Gastrocnemius medialis (tissue), 4 donors: Measurements from ENCODE around the gene HMCES.

Experiments used
- POLR2A ChIP-seq, 2 donors: fragments of 450-650 bp; IDR thresholded peaks; one replicate each; pipeline ENCODE4 v1.6.1; 2017; ENCODE audit warnings: antibody characterized with exemption in 2 of 2, mild to moderate bottlenecking in 2 of 2, moderate library complexity in 2 of 2
- TF ChIP-seq, protein P1 (sequence below), 5 experiments: fragments of 450-650 bp in 3 of 5; fragments of 200-600 bp in 2 of 5; sonication (generic) in 2 of 5; IDR thresholded peaks in 4 of 5; conservative IDR thresholded peaks in 1 of 5; 1 replicate in 4 of 5; 2 replicates in 1 of 5; pipeline ENCODE4 v1.5.1; 2016 to 2019; ENCODE audit warnings: antibody characterized with exemption in 5 of 5, mild to moderate bottlenecking in 3 of 5, moderate library complexity in 3 of 5

DNA sequence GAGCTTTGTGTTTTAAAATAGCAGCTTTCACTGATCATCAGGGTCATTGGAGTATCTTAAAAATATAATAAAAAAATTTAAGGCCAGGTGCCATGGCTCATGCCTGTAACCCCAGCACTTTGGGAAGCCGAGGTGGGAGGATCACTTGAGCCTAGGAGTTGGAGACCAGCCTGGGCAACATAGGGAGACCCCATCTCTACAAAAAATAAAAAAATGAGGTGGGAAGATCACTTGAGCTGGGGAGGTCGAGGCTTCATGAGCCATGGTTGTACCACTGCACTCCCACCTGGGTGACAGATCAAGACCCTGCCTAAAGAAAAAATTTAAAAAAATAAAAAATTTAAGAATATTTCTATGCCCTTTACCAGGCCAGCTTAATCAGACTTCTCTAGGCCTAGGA lies 1.5 kb downstream of the HMCES start:
- TF ChIP-seq, protein P1, sequence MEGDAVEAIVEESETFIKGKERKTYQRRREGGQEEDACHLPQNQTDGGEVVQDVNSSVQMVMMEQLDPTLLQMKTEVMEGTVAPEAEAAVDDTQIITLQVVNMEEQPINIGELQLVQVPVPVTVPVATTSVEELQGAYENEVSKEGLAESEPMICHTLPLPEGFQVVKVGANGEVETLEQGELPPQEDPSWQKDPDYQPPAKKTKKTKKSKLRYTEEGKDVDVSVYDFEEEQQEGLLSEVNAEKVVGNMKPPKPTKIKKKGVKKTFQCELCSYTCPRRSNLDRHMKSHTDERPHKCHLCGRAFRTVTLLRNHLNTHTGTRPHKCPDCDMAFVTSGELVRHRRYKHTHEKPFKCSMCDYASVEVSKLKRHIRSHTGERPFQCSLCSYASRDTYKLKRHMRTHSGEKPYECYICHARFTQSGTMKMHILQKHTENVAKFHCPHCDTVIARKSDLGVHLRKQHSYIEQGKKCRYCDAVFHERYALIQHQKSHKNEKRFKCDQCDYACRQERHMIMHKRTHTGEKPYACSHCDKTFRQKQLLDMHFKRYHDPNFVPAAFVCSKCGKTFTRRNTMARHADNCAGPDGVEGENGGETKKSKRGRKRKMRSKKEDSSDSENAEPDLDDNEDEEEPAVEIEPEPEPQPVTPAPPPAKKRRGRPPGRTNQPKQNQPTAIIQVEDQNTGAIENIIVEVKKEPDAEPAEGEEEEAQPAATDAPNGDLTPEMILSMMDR (IDR thresholded peaks at IDR 0.05 in 4 of 5, conservative IDR thresholded peaks at IDR 0.05 in 1 of 5) = no peak
- TF ChIP-seq POLR2A (IDR thresholded peaks at IDR 0.05) = no peak
